HepG2 (cell line): ENCODE results near the gene CTCF. TPM values are rescaled to one million over a fixed set of nuclear protein-coding genes. Genes with fewer than 3 reads are reported as not detected.

ENCODE experiments used
- ADNP ChIP-seq: sonication (generic); formaldehyde crosslinking; IDR thresholded peaks from 2 replicates; pipeline ENCODE4 v1.4.0; 2020; ENCODE audit warnings: missing genetic modification reagents
- AKAP8 ChIP-seq: sonication (generic); formaldehyde crosslinking; IDR thresholded peaks from 2 replicates; pipeline ENCODE4 v1.5.1; 2020; ENCODE audit warnings: mild to moderate bottlenecking, missing genetic modification reagents
- ATF3 ChIP-seq: sonication (generic); formaldehyde crosslinking; IDR thresholded peaks from 2 replicates; pipeline ENCODE4 v1.4.0; 2020; ENCODE audit warnings: missing genetic modification reagents
- ATRX ChIP-seq: sonication (generic); formaldehyde crosslinking; IDR thresholded peaks from 2 replicates; pipeline ENCODE4 v1.4.0; 2020; ENCODE audit warnings: missing genetic modification reagents, borderline replicate concordance
- CBX5 ChIP-seq: sonication (generic); formaldehyde crosslinking; IDR thresholded peaks from 2 replicates; pipeline ENCODE4 v1.4.0; 2020; ENCODE audit warnings: missing genetic modification reagents, borderline replicate concordance
- CCAR2 ChIP-seq: fragments of 200-400 bp; formaldehyde crosslinking; optimal IDR thresholded peaks from 2 replicates; pipeline ENCODE3; 2018; ENCODE audit warnings: low read depth, mild to moderate bottlenecking, low read length, moderate library complexity
- CCDC6 ChIP-seq: sonication (generic); formaldehyde crosslinking; IDR thresholded peaks from 2 replicates; pipeline ENCODE4 v1.8.1; 2022; ENCODE audit warnings: mild to moderate bottlenecking, missing genetic modification reagents, moderate library complexity
- CTCF ChIP-seq: sonication (generic); formaldehyde crosslinking; IDR thresholded peaks from 2 replicates; pipeline ENCODE4 v1.5.0; 2020; ENCODE audit warnings: mild to moderate bottlenecking, missing genetic modification reagents, moderate library complexity
- FOXA3 ChIP-seq: IDR thresholded peaks from 2 replicates; pipeline ENCODE4 v1.6.1; 2016; ENCODE audit warnings: missing genetic modification reagents, missing compliant biosample characterization
- GATAD1 ChIP-seq: IDR thresholded peaks from 2 replicates; pipeline ENCODE4 v1.6.1; 2016; ENCODE audit warnings: missing genetic modification reagents, missing compliant biosample characterization
- GFI1 ChIP-seq: sonication (generic); formaldehyde crosslinking; IDR thresholded peaks from 2 replicates; pipeline ENCODE4 v1.5.0; 2020; ENCODE audit warnings: missing genetic modification reagents, mild to moderate bottlenecking, borderline replicate concordance
- GMEB1 ChIP-seq: sonication (generic); formaldehyde crosslinking; IDR thresholded peaks from 2 replicates; pipeline ENCODE4 v1.5.1; 2020; ENCODE audit warnings: missing genetic modification reagents, mild to moderate bottlenecking, borderline replicate concordance
- JARID2 ChIP-seq: sonication (generic); formaldehyde crosslinking; IDR thresholded peaks from 2 replicates; pipeline ENCODE4 v1.8.1; 2023; ENCODE audit warnings: missing genetic modification reagents, inconsistent platforms; ENCODE audit not compliant: insufficient replicate concordance
- MLX ChIP-seq: IDR thresholded peaks from 2 replicates; pipeline ENCODE4 v1.6.1; 2016
- NONO ChIP-seq, 2 experiments: fragments of 450-650 bp in 1 of 2; sonication (generic) in 1 of 2; formaldehyde crosslinking in 1 of 2; IDR thresholded peaks in 1 of 2; conservative IDR thresholded peaks in 1 of 2; 2 replicates each; pipeline versions ENCODE4 v1.6.1 to v1.8.0; 2017 to 2022; ENCODE audit warnings: mild to moderate bottlenecking in 1 of 2, missing genetic modification reagents in 1 of 2, moderate library complexity in 1 of 2
- PAF1 ChIP-seq: IDR thresholded peaks from 2 replicates; pipeline ENCODE4 v1.6.1; 2016; ENCODE audit warnings: missing genetic modification reagents, missing compliant biosample characterization
- PAX8 ChIP-seq: sonication (generic); formaldehyde crosslinking; IDR thresholded peaks from 2 replicates; pipeline ENCODE4 v1.8.0; 2022; ENCODE audit warnings: mild to moderate bottlenecking, missing genetic modification reagents, borderline replicate concordance
- RFXANK ChIP-seq: IDR thresholded peaks from 2 replicates; pipeline ENCODE4 v1.6.1; 2016
- RXRA ChIP-seq: sonication (generic); formaldehyde crosslinking; IDR thresholded peaks from 2 replicates; pipeline ENCODE4 v1.5.1; 2020; ENCODE audit warnings: missing genetic modification reagents
- RXRB ChIP-seq: IDR thresholded peaks from 2 replicates; pipeline ENCODE4 v1.6.1; 2016; ENCODE audit warnings: borderline replicate concordance, missing genetic modification reagents, missing compliant biosample characterization
- SMAD3 ChIP-seq: sonication (generic); formaldehyde crosslinking; IDR thresholded peaks from 2 replicates; pipeline ENCODE4 v1.4.0; 2020; ENCODE audit warnings: missing genetic modification reagents
- SMYD3 ChIP-seq: sonication (generic); formaldehyde crosslinking; IDR thresholded peaks from 2 replicates; pipeline ENCODE4 v1.8.1; 2023; ENCODE audit warnings: mild to moderate bottlenecking, missing genetic modification reagents
- XRCC5 ChIP-seq: fragments of 200-400 bp; formaldehyde crosslinking; optimal IDR thresholded peaks from 2 replicates; pipeline ENCODE3; 2017; ENCODE audit warnings: mild to moderate bottlenecking, low read length
- ZFYVE20 ChIP-seq: sonication (generic); formaldehyde crosslinking; IDR thresholded peaks from 2 replicates; pipeline ENCODE4 v1.8.0; 2023; ENCODE audit warnings: low read depth, mild to moderate bottlenecking, moderate library complexity, missing genetic modification reagents, borderline replicate concordance
- ZNF207 ChIP-seq: fragments of 450-650 bp; IDR thresholded peaks from 2 replicates; pipeline ENCODE4 v1.6.1; 2016; ENCODE audit warnings: antibody characterized with exemption, borderline replicate concordance
- ZNF557 ChIP-seq: sonication (generic); formaldehyde crosslinking; IDR thresholded peaks from 2 replicates; pipeline ENCODE4 v1.4.0; 2020; ENCODE audit warnings: missing genetic modification reagents
- ZSCAN22 ChIP-seq: sonication (generic); formaldehyde crosslinking; IDR thresholded peaks from 2 replicates; pipeline ENCODE4 v1.4.0; 2020; ENCODE audit warnings: mild to moderate bottlenecking, missing genetic modification reagents
- polyA plus RNA-seq, 8 experiments: library from polyadenylated mRNA; depleted of rRNA in 3 of 8; stranded (reverse) in 7 of 8; unstranded in 1 of 8; fragments of >200 nt; fragmentation: Illumina TruSeq in 4 of 8; extraction: Trizol in 4 of 8; gene quantifications; 2 replicates each; pipeline versions ENCODE4 v1.2.1 to v1.2.3, GENCODE V29; 2011 to 2016; ENCODE audit warnings: low read depth in 4 of 8, missing spikeins in 1 of 8, mixed read lengths in 1 of 8; ENCODE audit not compliant: insufficient read depth in 1 of 8
- total RNA-seq, 5 experiments: library from RNA; depleted of rRNA; stranded (reverse); fragments of >200 nt; fragmentation: Illumina TruSeq; extraction: Trizol; gene quantifications; 2 replicates each; pipeline ENCODE4 v1.2.3, GENCODE V29; 2016; ENCODE audit warnings: low read depth in 1 of 5

Gene CTCF
- total and polyA plus RNA-seq, 2 of the 13 experiments (the other 11 are each of a cell fraction or from before 2014, with no cell fraction given), result 19.5 to 37.5 TPM

GRCh38 chr16:67521095-67521804 is 41.1 kb upstream of the CTCF start (continued):
- peak; percentile 88 for TF ChIP-seq CTCF (CRISPR knock-in tag)
- peak; percentile 37; the same call in 1 of the 2 replicates for TF ChIP-seq SMYD3 (CRISPR knock-in tag)
- peak; percentile 20 for TF ChIP-seq JARID2 (CRISPR knock-in tag)
- TF ChIP-seq GFI1 (CRISPR knock-in tag), result no peak
- no peak for TF ChIP-seq ADNP (CRISPR knock-in tag)
- no peak for TF ChIP-seq CCAR2
- TF ChIP-seq MLX (CRISPR knock-in tag), result no peak; the same call in 1 of the 2 replicates
- peak; percentile 53; the same call in 1 of the 2 replicates for TF ChIP-seq GMEB1 (CRISPR knock-in tag)
- no peak for TF ChIP-seq NONO (IDR thresholded peaks at IDR 0.05)
- peak; percentile 41; the same call in 1 of the 2 replicates for TF ChIP-seq NONO (CRISPR knock-in tag; conservative IDR thresholded peaks at IDR 0.05)
- TF ChIP-seq RXRB (CRISPR knock-in tag), result peak; percentile 70; the same call in 1 of the 2 replicates
- no peak for TF ChIP-seq ZFYVE20
- TF ChIP-seq RXRA, result peak; percentile 80
- no peak; the same call in 1 of the 2 replicates for TF ChIP-seq ZSCAN22
- TF ChIP-seq AKAP8 (CRISPR knock-in tag), result peak; percentile 65; the same call in 1 of the 2 replicates
- TF ChIP-seq RFXANK, result no peak; the same call in 1 of the 2 replicates
- TF ChIP-seq XRCC5, result peak; percentile 91
- TF ChIP-seq PAF1 (CRISPR knock-in tag), result no peak
- TF ChIP-seq GATAD1, result peak; percentile 57
- TF ChIP-seq ATF3 (CRISPR knock-in tag), result no peak
- TF ChIP-seq PAX8 (CRISPR knock-in tag), result no peak
- no peak for TF ChIP-seq ATRX (CRISPR knock-in tag)
- TF ChIP-seq ZNF207, result no peak
- peak; percentile 87; the same call in 1 of the 2 replicates for TF ChIP-seq CCDC6 (CRISPR knock-in tag)
- TF ChIP-seq ZNF557 (CRISPR knock-in tag), result no peak
- 0 out of 2 replicates have a peak, but pooled peaks have one; percentile 24 for TF ChIP-seq FOXA3
- peak; percentile 68; the same call in 1 of the 2 replicates for TF ChIP-seq CBX5 (CRISPR knock-in tag)
- TF ChIP-seq SMAD3 (CRISPR knock-in tag), result peak; percentile 87
